ENCODE measurements around the gene ZNF408.

ZNF408 gene

DNA sequence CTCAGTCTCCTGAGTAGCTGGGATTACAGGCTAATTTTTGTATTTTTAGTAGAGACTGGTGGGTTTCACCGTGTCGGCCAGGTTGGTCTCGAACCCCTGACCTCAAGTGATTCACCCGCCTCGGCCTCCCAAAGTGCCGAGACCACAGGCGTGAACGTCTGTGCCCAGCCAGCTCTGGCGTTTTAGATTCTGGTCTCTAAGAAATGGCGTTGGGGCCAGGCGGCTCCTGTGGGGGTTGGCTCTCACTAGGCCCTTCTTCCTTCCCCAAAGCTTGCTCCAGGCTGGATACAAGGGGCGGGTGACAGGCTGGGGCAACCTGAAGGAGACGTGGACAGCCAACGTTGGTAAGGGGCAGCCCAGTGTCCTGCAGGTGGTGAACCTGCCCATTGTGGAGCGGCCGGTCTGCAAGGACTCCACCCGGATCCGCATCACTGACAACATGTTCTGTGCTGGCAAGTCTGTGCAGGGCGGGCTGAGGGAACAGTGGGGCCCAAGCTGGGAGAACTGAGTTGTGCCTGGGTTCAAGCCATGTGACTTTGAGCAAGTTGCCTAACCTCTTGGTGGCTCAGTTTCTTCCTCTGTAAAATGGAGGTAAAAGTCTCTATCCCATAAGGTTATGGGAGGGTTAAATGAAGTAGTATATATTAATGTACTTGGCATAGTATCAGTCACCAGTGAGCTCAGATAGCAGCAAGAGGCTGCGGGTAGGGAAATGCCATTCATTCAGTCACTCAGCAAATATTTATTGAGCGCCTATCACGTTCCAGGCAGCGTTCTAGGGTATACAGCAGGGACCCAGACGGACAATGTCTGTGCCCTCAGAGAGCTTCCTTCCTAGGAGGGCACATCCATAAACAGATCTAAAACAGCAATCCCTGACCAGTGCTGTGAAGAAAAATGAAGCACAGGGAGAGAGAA is 28.5 kb downstream of the ZNF408 start:
- no peak for DNase-seq

DNA sequence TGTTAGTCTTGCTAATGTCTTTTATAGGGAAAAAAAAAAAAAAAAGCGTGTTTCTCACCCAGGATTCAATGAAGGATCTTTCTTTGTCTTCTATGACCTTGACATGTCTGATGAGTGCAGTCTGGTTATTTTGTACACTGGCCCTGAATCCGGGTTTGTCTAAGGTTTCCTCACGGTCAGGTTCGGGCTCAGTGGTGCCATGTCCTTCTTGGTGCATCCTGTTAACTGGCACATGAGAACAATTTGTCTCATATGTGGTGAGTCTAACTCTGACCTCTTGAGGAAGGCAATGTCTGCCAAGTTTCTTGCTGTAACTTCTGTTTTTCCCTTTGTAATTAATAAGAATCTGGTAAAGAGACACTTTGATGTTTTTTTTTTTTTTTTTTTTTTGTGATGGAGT is 30.7 kb downstream of the ZNF408 start:
- DNase-seq, result no peak

DNA sequence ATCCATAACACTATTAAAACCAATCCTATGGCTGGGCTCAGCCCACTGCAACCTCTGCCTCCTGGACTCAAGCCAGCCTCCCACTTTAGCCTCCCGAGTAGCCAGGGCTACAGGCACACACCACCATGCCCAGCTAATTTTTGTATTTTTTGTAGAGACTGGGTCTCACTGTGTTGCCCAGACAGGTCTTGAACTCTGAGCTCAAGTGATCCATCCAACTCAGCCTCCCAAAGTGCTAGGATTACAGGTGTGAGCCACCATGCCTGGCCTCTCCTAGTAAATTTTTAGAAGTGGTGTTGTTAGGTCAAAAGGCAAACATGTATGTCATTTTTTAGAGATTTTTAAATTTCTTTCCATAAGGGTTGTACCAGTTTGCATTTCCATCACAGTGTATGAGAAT is 32.4 kb downstream of the ZNF408 start:
- no peak for DNase-seq

DNA sequence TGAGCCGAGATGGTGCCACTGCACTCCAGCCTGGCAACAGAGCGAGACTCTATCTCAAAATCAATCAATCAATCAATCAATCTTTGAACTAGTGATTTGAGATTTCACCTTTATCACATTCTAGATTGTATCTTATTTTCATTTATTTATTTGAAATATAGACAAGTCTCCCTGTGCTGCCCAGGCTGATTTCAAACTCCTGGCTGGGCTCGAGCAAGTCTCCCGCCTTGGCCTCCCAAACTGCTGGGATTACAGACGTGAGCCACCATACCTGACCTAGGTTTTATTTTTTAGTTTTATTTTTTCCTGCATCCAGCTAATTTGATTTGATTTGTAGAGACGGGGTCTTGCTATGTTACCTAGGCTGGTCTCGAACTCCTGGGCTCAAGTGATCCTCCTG is 35.3 kb downstream of the ZNF408 start:
- DNase-seq, result no peak

DNA sequence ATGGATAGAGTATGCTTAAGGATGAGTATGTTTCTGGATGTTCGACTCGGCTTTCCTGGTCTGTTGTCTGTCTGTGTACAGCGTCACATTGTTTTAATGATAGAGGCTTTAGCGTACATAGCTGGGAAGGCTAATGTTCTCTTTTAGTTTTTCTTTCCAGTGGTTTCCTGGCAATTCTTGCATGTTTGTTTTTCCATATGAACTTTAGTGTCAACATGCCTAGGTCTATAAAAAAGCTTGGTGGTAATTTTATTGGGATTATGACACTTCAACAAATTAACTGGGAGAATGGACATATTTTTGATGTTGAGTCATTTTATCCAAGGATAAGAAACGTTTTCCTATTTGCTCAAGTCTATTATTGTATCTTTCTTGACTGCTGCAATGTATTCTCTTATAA is 35.8 kb downstream of the ZNF408 start:
- DNase-seq, result no peak

DNA sequence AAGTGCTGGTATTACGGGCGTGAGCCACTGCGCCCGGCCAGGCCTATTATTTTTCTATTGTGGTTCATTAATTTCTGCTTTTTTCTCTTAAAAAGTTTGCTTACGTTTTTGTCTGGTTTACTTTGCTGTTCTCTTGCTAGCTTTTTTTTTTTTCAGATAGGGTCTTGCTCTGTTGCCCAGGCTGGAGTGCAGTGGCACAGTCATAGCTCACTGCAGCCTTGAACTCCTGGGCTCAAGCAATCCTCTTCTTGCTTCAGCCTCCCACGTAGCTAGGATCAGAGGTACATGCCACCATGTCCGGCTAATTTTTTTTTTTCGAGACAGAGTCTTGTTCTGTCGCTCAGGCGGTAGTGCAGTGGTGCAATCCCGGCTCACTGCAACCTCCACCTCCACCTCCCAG is 36.9 kb downstream of the ZNF408 start:
- DNase-seq, result no peak

DNA sequence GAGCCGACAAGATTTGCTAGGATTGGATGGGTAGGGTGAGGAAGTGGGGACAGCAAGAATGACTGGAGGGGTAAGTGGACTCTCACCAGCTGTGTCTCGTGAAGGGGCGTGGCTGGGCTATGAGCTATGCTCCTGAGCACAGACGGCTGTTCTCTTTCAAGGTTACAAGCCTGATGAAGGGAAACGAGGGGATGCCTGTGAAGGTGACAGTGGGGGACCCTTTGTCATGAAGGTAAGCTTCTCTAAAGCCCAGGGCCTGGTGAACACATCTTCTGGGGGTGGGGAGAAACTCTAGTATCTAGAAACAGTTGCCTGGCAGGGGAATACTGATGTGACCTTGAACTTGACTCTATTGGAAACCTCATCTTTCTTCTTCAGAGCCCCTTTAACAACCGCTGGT is 38.1 kb downstream of the ZNF408 start:
- DNase-seq, result no peak

DNA sequence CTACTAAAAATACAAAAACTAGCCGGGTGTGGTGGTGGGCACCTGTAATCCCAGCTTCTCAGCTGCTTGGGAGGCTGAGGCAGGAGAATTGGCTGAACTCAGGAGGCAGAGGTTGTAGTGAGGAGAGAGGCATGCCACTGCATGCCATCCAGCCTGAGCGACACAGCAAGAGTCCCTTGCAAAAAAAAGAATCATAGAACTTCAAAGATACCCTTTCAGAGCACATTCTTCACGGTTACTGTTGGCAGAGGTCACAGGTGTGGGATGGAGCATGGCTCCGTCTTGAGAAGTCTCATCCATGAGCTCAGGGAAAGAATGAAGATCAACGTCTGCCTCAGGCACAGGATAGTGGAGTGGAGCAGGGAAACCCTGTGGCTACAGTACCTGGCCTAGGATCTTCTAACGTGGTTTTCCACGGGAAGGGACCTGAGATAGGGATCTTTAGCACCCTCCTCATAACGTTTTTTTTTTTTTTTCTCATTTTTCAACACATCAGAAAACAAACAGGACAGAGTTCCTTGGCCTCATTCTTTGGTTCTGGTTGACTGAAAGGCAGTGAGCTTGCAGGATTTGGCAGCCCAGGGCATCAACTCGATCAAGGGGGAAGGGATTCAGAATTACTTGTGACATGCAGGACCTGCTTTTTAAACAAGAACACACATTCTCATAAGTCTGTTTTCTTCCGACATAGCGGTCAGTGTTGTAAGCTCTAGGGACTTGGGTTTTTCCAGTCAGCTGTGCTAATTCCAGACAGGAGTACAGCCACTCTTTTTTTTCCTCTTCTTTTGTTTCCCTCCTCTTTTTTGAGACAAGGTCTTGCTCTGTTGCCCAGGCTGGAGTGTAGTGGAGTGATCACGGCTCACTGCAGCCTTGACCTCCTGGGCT is 41.0 kb downstream of the ZNF408 start:
- DNase-seq, result no peak

DNA sequence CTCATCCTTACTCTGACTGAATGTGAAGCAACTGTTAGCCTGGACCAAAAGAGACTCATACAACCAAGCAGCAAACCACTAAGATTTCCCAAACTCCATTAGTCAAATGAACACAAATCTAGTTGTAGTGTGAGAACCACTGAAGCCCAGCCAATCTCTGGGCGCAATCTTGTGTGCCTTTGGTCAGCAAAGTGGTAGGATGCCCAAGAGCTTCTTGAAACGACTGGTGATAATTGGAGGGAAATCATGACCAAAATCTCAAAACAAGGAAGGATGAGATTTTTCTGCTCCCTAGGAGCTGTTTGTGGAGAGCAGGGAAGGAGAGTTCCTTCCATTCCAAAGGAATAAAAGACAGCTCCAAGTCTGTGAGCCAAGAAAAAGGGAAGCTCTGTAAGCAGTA is 42.2 kb downstream of the ZNF408 start:
- DNase-seq, result no peak

DNA sequence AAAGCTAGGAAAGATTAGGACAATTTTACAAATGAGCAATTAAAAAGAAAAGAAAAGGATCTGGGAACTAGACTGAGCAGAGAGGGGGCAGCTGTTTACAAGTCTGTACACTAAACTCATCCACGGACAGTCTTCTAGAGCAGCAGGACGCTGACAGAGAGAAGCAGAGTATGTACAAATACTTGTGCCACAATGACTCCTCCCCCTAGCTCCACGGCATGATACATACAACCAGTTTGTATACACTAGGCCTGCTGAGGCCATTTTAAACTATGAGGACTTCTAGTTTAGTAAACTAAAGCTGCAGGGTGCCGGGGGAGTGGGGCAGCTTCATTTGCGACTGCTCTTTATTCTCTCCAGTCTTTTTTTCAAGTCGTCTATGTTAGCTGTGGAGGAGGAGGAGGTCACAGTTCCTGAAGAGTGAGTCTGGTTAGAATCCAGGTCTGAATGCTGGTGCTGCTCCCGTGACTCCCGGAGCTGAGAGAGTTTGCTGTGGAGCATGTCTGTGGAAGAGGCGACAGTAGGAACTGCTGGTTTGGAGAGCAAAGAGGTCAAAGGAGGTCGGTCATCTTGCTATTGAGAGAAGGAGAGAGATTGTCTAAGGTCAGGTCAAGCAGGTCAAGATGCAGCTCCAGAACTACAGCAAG is 43.0 kb downstream of the ZNF408 start:
- no peak for DNase-seq

DNA sequence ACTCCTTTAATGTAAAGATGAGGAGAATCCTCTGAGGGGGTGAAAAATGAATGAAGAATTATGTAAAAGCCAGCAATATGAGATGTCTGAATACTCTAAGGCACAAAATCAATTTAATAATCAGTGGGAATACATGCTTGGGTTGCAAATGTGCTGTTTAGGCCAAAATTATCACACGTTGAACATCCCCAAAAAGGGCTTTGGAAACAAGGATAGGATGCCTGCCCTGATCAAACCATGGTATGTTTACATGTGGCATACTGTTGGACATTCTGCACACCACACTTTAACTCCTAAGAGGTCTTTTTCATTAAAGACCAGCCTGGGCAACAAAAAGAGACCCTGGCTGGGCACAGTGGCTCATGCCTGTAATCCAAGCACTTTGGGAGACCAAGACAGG is 44.5 kb downstream of the ZNF408 start:
- DNase-seq, result no peak

DNA sequence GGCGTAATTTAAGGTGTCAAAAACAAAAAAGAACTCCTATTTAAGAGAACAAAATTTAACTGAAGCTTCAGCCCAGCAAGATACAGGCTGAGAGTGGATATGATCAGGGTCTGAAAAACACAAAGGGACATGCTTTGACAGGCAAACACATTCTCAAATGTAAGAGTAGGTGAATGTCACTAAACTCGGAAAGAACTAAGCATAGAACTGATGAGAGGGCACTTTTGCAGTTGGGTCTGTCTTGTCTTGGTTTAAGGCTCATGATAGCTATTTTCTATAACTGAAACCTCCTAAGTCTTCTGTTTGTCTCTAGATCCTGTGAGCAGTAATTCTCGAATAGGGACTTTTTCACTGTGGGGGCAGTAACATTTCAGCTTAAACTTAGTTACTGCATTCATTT is 45.2 kb downstream of the ZNF408 start:
- DNase-seq, result no peak

DNA sequence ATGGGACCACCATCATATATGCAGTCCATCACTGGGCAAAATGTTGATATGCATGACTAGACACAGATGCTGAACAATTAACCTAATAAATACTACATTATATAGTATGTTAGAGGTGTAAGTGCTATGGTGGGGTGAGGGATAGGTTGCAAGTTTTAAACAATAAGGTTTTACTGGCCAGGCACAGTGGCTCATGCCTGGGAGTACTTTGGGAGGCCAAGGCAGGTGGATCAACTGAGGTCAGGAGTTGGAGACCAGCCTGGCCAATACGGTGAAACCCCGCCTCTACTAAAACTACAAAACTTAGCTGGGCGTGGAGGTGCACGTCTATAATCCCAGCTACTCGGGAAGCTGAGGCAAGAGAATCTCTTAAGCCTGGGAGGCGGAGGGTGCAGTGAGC is 46.3 kb downstream of the ZNF408 start:
- no peak for DNase-seq

Measured in activated T-cell treated with anti-CD3 and anti-CD28 coated beads, Interleukin-2, amount 50 U/mL, for 1 hour (primary cell).